Measurements from ENCODE around the gene YWHAG.
"Not testable (repeated sequence)": the region's sequence is repeated elsewhere in the genome, so short reads cannot be mapped to it uniquely, and the experiment has no call there.

DNA sequence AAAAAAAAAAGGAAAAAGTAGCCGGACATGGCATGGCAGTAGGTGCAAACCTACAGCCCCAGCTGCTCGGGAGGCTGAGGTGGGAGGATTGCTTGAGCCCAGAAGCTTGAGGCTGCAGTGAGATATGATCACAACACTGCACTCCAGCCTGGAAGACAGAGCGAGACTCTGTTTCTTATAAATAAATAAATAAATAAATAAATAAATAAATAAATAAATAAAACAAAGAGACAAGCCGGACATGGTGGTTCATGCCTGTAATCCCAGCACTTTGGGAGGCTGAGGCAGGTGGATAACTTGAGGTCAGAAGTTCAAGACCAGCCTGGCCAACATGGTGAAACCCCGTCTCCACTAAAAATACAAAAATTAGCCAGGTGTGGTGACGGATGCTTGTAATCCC lies 44.1 kb downstream of the YWHAG start:
- TF ChIP-seq, protein P1, sequence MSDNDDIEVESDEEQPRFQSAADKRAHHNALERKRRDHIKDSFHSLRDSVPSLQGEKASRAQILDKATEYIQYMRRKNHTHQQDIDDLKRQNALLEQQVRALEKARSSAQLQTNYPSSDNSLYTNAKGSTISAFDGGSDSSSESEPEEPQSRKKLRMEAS (IDR thresholded peaks at IDR 0.05): not testable (repeated sequence)
- TF ChIP-seq, protein P2, sequence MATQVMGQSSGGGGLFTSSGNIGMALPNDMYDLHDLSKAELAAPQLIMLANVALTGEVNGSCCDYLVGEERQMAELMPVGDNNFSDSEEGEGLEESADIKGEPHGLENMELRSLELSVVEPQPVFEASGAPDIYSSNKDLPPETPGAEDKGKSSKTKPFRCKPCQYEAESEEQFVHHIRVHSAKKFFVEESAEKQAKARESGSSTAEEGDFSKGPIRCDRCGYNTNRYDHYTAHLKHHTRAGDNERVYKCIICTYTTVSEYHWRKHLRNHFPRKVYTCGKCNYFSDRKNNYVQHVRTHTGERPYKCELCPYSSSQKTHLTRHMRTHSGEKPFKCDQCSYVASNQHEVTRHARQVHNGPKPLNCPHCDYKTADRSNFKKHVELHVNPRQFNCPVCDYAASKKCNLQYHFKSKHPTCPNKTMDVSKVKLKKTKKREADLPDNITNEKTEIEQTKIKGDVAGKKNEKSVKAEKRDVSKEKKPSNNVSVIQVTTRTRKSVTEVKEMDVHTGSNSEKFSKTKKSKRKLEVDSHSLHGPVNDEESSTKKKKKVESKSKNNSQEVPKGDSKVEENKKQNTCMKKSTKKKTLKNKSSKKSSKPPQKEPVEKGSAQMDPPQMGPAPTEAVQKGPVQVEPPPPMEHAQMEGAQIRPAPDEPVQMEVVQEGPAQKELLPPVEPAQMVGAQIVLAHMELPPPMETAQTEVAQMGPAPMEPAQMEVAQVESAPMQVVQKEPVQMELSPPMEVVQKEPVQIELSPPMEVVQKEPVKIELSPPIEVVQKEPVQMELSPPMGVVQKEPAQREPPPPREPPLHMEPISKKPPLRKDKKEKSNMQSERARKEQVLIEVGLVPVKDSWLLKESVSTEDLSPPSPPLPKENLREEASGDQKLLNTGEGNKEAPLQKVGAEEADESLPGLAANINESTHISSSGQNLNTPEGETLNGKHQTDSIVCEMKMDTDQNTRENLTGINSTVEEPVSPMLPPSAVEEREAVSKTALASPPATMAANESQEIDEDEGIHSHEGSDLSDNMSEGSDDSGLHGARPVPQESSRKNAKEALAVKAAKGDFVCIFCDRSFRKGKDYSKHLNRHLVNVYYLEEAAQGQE (IDR thresholded peaks at IDR 0.05): not testable (repeated sequence)
- TF ChIP-seq, protein P3, sequence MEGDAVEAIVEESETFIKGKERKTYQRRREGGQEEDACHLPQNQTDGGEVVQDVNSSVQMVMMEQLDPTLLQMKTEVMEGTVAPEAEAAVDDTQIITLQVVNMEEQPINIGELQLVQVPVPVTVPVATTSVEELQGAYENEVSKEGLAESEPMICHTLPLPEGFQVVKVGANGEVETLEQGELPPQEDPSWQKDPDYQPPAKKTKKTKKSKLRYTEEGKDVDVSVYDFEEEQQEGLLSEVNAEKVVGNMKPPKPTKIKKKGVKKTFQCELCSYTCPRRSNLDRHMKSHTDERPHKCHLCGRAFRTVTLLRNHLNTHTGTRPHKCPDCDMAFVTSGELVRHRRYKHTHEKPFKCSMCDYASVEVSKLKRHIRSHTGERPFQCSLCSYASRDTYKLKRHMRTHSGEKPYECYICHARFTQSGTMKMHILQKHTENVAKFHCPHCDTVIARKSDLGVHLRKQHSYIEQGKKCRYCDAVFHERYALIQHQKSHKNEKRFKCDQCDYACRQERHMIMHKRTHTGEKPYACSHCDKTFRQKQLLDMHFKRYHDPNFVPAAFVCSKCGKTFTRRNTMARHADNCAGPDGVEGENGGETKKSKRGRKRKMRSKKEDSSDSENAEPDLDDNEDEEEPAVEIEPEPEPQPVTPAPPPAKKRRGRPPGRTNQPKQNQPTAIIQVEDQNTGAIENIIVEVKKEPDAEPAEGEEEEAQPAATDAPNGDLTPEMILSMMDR (IDR thresholded peaks at IDR 0.05; ENCODE audit: low read depth, low read length, missing input control): not testable (repeated sequence)
- not testable (repeated sequence) for TF ChIP-seq EGR1 (IDR thresholded peaks at IDR 0.05; ENCODE audit: low read depth in 2 of 2); RAD21 (IDR thresholded peaks at IDR 0.05); RXRA (IDR thresholded peaks at IDR 0.05); JUND (IDR thresholded peaks at IDR 0.05); FOXA1 (IDR thresholded peaks at IDR 0.05); HNF4A (conservative IDR thresholded peaks at IDR 0.05)
- TF ChIP-seq, protein P4, sequence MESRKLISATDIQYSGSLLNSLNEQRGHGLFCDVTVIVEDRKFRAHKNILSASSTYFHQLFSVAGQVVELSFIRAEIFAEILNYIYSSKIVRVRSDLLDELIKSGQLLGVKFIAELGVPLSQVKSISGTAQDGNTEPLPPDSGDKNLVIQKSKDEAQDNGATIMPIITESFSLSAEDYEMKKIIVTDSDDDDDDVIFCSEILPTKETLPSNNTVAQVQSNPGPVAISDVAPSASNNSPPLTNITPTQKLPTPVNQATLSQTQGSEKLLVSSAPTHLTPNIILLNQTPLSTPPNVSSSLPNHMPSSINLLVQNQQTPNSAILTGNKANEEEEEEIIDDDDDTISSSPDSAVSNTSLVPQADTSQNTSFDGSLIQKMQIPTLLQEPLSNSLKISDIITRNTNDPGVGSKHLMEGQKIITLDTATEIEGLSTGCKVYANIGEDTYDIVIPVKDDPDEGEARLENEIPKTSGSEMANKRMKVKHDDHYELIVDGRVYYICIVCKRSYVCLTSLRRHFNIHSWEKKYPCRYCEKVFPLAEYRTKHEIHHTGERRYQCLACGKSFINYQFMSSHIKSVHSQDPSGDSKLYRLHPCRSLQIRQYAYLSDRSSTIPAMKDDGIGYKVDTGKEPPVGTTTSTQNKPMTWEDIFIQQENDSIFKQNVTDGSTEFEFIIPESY (IDR thresholded peaks at IDR 0.05): not testable (repeated sequence)
- TF ChIP-seq, protein P5, sequence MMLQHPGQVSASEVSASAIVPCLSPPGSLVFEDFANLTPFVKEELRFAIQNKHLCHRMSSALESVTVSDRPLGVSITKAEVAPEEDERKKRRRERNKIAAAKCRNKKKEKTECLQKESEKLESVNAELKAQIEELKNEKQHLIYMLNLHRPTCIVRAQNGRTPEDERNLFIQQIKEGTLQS (IDR thresholded peaks at IDR 0.05): not testable (repeated sequence)
